GM18507 (cell line): Measurements from ENCODE around the gene RCAN3.
"Not testable (repeated sequence)": the region's sequence is repeated elsewhere in the genome, so short reads cannot be mapped to it uniquely, and the experiment has no call there.

Source experiments
- DNase-seq: peaks from one replicate; pipeline ENCODE4 v3.0.0; 2011; ENCODE audit warnings: low read depth; ENCODE audit not compliant: insufficient read length; ENCODE audit errors: extremely low spot score
- FAIRE-seq: peaks from 2 replicates; lab custom pipeline; 2011; peaks lifted over from hg19 to GRCh38; lab: Jason Lieb, UNC

RCAN3 gene

DNA sequence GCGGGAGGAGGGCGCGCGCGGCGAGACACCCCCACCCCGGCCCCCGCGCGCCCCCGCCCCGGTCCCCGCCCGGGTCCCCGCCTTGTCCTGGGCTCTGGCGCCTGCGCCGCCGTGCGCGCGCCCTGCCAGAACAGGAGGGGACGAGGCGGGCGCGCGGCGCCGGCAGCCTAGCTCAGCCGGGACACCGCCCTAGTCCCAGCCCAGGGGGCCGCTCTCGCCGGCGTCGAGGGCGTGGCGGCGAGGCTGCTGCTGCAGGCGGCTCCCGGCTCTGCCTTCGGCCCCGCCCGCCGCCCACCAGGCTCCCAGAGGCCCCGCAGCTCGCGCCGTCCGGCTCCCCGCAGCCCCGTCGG is at the start of gene RCAN3:
TSS of gene RCAN3 (plus strand) at position 128 of the 350 bp plus-strand sequence. CDS start 11,537 bp downstream, outside the sequence.
- FAIRE-seq, result no peak
- DNase-seq, result peak; percentile 74

DNA sequence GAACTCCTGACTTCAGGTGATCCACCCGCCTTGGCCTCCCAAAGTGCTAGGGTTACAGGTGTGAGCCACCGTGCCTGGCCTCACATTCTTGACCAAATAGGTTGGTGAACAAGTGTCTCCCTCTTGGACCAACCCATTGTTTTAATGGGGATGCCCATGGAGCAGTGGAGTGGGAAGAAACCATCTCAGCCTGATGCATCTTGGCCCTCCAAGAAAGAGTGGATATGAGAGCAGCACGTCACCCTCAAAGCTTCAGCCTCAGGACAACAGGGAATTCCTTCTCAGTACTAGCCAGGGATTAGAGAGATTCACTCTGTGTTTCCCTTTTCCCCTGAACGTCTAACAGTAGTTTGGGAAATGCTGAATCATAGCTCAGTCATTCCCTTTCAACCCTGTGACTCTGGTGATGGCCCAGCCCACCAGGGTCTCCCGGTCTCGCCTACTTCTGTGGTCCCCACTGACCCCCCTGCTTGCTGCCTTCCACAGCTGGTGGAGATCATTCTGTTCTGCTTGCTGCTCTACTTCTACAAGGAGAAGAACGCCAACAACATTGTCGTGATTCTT is 49.6 kb upstream of the RCAN3 start:
- no peak for DNase-seq
- FAIRE-seq, result no peak

DNA sequence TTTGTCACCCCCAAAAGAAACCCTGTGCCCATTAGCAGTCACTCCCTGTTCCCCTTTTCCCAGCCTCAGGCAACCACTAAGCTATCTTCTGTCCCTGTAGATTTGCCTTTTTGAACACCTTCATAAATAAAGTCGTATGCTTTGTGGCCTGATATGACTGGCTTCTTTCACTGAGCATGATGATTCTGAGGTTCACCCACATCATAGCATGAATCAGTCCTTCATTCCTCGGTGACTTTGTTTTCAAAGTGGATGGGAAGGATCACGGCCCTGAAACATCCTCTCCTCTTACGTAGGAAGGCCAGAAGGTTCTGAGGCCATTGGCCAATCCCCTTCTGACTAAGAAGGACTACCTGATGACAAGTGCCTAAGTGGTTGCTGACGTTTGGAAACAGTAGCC is 48.0 kb upstream of the RCAN3 start:
- FAIRE-seq, result no peak

DNA sequence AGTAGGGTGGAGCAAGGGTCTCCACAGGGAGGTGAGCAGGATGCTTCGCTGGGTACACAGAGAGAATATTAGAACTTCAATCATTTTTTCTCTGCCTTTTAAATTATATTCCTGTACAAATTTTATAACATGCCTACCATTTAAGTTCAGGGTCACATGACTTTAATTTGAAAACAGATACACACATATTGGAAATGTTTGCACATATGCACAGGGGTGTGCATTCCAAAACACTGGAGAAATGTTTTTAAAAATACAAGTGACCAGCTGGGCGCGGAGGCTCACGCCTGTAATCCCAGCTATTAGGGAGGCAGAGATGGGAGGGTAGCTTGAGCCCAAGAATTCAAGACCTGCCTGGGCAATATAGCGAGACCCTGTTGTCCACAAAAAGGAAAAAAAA is 47.4 kb upstream of the RCAN3 start:
- no peak for FAIRE-seq
- DNase-seq, result no peak

More for the DNA sequence above, 48.0 kb upstream of the RCAN3 start:
- DNase-seq, result no peak

DNA sequence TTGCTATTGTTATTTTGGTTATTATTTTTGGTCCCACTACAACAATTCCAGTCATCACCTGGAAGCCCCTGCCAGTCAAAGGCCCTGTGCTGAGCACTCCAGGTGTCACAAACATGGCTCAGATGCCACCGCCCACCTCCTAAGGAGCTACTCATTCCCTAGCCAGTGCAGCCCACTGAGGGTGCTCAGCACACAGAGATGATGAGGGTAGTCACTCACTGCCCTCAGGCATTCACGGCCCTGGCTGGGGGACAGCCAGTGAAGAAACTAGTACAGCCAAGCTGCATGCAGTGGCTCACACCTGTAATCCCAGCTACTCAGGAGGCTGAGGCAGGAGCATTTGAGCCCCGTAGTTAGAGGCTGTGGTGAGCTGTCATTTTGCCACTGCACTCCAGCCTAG is 44.8 kb upstream of the RCAN3 start:
- FAIRE-seq (no peak), DNase-seq (no peak)

DNA sequence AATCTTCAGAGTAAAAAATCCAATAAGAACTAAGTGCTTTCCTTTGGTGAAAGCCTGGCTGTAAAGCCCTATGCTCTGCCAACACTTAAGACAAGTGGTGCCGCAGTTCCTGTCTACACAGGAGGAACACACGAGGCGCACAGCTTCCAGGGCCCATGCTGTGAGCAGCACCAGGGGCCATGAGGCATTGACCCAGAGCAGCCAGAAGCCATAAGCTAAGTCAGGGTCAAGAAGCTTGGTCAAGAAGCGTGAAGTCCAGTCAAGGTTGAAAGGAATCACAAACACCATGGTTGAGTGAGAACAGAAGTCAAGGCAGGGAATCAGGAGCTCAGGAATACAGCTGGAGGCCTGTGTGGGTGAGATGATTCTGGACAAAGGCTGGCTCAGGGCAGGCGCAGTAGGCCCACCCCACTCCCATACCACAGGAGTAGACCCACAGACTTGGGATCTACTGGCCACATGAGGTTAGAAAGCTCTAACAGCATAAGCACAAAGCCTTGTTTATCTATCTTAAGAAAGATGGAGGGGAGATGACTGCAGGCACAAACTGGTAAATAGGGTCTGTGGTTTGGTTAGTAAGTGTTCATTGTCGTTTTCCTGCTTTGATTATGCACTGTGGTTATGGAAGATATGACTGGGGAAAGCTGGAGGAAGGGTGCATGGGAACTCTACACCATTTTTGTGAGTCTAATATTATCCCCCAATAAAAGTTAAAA is 42.9 kb upstream of the RCAN3 start:
- no peak for DNase-seq
- FAIRE-seq, result no peak

DNA sequence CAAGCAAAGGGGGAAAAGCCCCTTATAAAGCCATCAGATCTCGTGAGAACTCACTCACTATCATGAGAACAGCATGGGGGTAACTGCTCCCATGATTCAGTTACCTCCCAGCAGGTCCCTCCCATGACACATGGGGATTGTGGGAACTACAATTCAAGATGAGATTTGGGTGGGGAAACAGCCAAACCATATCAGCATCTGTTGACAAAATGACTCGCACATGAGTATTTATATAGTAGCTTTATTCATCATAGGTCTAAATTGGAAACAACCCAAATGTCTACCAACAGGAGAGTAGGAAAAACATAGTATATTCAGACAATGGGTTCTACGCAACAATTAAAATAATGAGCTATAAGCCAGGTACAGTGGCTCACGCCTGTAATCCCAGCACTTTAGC is 40.5 kb upstream of the RCAN3 start:
- not testable (repeated sequence) for FAIRE-seq, DNase-seq

DNA sequence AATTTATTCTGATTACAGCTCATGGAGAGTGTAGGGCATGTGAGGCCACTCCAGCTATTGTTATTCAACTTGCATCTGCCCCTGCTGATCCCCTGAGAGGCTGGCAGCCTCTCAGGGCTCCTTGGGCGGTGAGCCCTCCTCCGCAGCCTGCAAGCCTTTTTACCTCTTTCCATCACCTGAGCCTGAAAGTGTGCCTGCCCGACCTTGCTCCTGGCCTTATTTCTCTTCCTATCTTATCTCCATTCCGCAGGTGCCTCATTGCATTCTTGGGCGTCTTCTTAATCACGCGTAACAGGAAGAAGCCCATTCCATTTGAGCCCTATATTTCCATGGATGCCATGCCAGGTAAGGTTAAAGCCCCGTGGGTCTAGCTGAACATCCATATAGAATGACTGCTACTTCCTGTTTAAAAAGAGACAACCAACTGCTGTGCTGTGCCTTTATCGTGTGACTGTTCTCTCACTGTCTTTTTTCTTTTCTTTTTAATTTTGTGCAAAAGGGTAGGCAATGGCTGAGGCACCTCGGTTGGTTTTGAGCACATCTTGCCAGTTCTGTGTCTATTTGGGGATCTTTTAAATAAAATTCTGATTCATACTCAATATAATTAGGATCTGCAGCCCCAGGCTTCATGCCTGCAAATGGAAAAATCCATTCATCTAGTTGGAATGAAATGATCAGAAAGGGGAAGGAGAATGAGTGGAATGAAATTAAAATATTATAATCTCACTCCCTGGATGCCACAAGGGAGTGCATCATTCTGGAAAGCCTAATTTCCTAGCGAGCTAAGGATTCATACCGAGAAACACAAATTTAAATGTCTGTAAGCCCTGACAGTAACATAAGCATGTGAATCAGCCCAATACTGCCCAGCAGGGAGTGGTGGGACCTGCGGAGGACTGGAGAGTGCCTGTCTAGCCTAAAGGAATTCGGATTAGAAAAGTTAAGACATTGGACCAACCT is 38.6 kb upstream of the RCAN3 start:
- FAIRE-seq (no peak), DNase-seq (no peak)

DNA sequence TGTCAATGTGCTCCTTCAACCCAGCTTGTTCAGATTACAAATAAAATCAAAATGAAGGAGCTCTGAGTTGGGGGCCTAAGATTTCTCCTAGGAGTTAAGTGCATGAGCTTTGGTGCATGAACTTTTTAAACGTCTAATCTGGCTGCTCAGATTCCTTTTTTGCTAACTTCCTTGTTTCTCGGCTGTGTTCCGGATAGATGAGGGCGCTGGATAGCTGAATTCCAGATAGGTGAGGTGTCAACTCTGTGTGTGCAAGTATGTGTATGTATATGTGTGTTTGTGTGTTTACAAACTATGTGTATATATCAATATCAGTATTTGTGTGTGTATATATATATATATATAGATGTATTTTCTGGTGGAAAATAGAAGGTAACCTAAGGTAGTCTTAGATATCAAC is 37.5 kb upstream of the RCAN3 start:
- no peak for FAIRE-seq
- no peak for DNase-seq

DNA sequence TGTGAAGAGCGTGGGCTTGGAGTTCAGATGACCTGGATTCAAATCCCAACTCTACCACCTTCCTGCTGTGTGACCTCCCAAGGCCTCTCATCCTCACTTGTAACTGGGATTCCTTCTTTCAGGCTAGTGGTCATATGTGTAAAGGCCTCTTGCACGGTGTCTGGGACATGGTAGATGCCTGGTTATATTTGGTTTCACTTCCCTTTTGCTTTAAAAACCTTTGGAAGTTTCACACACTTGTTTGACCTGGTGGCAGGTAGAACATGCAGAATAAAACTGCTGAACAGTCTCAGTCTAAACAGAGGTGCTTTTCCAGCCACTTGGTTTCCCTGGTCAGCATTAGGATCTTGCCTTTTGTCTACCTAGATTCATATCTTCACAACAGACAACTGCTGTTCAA is 37.0 kb upstream of the RCAN3 start:
- no peak for DNase-seq
- no peak for FAIRE-seq

DNA sequence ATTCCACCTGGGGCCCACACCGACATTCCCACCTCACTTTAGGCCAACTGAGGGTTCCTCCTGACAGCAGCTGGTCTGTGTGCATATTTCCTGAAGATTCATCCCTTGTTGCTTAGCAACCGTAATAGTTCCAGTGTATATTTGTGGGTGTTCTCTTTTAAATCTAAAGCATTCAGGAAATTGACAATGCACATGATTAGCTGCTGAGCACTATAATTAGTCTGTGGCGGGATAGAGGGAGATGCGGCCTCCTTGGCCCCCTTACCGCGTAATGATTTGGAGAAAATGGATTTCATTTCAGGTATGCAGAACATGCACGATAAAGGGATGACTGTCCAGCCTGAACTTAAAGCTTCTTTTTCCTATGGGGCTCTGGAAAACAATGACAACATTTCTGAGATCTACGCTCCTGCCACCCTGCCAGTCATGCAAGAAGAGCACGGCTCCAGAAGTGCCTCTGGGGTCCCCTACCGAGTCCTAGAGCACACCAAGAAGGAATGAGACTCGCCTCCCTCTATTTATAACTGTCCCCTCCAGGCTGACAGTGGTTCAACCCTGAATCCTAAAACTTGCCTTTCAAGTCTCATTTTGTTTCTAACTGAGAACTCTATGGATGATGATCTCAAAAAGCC is 33.8 kb upstream of the RCAN3 start:
- DNase-seq (no peak), FAIRE-seq (no peak)

DNA sequence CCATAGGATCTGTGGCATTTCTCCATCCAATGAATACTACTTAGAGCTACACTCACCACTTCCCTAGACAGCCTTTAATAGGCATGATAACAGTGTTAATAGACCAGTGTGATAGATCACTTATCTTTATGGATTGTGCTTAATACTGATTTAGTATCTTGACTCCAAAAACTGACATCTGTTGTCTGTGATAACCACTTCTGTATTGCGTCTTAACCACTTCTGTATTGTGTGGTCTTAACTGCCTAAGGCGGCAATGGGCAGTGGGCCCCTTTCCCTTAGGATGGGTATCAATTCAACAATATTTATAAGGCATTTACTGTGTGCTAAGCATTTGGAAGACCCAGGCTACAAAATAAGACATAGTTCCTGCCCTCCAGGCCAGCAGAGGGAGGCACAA is 32.0 kb upstream of the RCAN3 start:
- no peak for FAIRE-seq

DNA sequence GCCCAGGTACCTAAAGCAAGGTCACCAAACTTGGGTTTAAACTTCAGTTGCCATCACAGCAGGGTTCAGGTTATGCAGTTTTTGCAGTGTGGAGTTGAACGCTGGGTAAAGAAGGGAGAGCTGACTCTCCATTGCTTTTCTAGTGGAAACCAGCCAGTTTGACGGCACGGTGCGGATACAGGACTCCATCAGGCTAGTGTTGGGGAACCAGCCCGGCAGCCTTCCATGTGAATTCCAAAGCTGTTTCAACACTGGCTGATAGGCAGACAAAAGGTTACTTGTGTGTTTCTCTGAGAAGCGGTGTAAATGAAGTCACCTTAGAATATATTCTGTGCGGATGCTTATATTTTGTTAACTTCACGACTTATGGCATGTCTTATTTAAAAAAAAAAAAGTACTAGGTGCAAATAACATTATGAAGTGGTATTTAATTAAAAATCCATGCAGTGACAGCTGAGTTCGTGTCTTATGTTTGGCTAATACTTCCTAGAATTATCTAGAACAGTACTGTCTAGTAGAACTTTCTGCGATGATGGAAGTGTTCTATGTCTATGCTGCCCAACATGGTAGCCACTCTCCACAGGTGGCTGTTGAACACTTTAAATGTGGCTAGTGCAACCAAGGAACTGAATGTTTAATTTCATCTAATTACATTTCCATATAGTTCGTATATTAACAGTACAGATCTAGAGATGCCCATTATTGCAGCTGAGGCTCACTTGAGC is 29.9 kb upstream of the RCAN3 start:
- FAIRE-seq (no peak), DNase-seq (no peak)

More for the DNA sequence above, 32.0 kb upstream of the RCAN3 start:
- no peak for DNase-seq

DNA sequence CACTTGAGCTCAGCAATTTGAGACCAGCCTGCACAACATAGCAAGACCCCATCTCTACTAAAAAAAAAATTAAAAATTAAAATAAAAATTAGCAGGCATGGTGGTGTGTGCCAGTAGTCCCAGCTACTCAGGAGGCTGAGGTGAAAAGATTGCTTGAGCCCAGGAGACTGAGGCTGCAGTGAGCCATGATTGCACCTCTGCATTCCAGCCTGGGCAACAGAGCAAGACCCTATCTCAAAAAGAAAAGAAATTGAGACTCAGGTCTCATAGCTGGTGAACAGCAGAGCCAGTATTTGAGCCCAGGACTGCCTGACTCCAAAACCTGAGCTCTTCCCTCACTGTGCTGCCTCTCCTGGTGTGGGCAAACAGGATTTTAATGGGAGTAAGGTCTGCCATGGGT is 28.4 kb upstream of the RCAN3 start:
- no peak for FAIRE-seq

DNA sequence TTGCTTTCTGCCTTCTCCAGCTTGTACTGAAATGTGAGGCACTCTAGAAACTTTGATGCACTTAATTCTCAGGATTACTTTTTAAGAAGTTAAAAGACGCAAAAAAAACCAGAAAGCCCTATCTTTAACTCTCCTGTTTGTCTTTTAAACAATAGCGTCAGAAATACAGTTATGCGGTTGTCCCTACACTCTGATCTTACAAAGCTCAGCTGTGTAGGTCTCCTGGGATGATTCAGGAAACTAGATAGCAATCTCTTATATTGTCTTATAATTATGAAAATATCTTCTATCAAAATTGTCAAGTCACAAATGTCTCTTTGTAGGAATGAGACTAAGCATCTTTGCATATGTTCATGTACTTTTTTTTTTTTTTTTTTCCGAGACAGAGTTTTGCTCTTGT is 26.9 kb upstream of the RCAN3 start:
- FAIRE-seq (no peak), DNase-seq (no peak)

More for the DNA sequence above, 28.4 kb upstream of the RCAN3 start:
- DNase-seq, result no peak

DNA sequence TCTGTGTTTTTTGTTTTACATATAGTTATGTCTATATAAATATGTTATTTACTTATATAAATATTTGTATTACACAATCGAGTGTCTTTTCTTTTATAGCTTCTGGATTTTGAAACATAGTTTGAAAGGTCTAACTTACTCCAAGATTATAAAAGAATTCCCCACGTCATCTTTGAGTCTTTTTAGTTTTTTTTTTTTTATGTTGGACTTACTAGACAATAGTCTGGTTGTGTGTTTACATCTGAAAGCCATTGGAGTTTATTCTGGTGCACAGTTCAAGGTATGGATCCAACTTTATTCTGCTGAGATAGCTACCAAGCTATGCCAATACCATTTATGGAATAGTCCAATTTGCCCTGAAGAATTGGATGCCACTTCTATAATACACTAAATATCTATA is 26.1 kb upstream of the RCAN3 start:
- no peak for DNase-seq
- no peak for FAIRE-seq

DNA sequence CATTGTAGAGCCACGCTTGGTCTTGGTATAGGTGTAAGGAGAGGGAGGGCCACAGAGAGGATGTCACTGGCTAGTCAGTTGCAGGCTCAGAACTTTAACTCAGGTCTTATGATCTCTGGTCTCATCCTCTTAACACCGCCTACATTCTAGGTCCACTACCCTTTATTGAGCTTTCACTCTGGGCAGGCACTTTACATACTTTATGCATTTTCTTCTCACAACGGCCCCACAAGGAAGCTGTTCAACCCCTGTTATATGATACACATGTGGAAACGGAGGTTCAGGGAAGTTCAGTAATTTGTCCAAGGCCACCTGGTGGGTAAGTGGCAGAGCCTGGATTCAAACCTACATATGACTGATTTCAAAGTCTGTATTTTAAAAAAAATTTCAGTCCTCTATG is 25.3 kb upstream of the RCAN3 start:
- FAIRE-seq (no peak), DNase-seq (no peak)

DNA sequence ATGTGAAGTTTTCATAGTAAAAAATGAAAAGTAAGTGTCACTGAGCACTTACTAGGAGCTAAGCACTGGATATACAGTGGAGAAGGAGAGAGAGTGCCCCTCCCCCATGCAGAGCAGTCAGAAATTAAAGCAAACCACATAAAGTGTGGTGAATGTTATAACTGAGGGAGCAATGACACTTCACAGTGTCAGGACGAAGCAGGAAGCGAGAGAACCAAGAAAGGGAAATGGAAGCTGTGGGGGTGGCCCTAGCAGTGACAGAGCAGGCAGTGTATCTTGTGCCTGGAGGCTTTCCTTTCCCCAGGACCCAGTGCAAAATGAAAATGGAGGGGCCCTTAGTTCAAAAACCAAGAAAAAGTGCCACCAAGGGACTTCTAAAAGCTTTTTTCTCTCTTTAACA is 21.5 kb upstream of the RCAN3 start:
- DNase-seq (peak; percentile 63), FAIRE-seq (peak; percentile 86)

DNA sequence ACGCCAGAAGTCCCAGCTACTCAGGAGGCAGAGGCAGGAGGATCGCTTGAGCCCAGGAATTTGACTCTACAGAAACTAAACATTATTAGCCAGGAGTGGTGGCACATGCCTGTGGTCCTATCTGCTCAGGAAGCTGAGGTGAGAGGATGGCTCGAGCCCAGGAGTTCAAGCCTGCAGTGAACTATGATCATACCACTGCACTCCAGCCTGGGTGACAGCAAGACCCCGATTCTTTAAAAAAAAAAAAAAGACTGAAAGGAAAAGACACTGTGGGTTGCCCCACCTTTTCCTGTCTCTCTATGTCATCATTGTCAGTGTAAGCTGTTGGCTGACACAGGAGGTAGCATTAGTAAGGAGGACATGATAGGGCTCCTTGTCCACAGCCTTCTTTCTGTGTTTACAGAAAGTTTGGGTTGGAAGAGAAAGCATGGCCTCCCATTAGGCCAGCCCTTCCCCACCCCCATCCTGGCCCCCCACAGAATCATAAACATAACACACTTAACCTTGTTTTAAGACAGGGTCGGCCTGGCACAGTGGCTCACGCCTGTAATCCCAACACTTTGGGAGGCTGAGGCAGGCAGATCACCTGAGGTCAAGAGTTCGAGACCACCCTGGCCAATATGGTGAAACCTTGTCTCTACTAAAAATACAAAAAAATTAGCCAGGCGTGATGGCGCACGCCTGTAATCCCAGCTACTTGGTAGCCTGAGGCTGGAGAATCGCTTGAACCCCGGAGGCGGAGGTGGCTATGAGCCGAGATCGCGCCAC is 20.6 kb upstream of the RCAN3 start:
- no peak for DNase-seq
- no peak for FAIRE-seq
